HL-60/S4 treated with phorbol 12-myristate 13-acetate at 8.2 ng/mL for 4 days and 3 days (cell line): ENCODE measurements around the gene OPTC.
"Not testable (repeated sequence)": the region's sequence is repeated elsewhere in the genome, so short reads cannot be mapped to it uniquely, and the experiment has no call there.

Experiments used
- in situ Hi-C: fragments of 300-500 bp; cut with MboI; formaldehyde crosslinking; loops from 2 replicates; pipeline ENCODE4 v1.15.0; 2022; ENCODE audit warnings: low sequenced_read_pairs

The OPTC gene

GRCh38 chr1:203511930-203512329, 18.0 kb downstream of the OPTC start:
- in situ Hi-C loops = no loop called here

GRCh38 chr1:203512517-203512847, 18.5 kb downstream of the OPTC start:
- in situ Hi-C loops = no loop called here

GRCh38 chr1:203512848-203513584, 19.1 kb downstream of the OPTC start:
- in situ Hi-C loops = no loop called here

GRCh38 chr1:203513585-203514031, 19.7 kb downstream of the OPTC start:
- in situ Hi-C loops = no loop called here

GRCh38 chr1:203516184-203516583, 22.2 kb downstream of the OPTC start:
- in situ Hi-C loops = no loop called here

- in situ Hi-C loops = no loop called here
Observed at GRCh38 chr1:203516906-203517305, 23.0 kb downstream of the OPTC start.

- in situ Hi-C loops = no loop called here
Observed at GRCh38 chr1:203517426-203518110, 23.6 kb downstream of the OPTC start.

GRCh38 chr1:203518139-203518538, 24.2 kb downstream of the OPTC start:
- in situ Hi-C loops = not testable (repeated sequence)

- in situ Hi-C loops = no loop called here
Observed at GRCh38 chr1:203518541-203518940, 24.6 kb downstream of the OPTC start.

GRCh38 chr1:203519053-203519840, 25.3 kb downstream of the OPTC start:
- in situ Hi-C loops = no loop called here

GRCh38 chr1:203519896-203520295, 25.9 kb downstream of the OPTC start:
- in situ Hi-C loops = no loop called here

- in situ Hi-C loops = no loop called here
Observed at GRCh38 chr1:203520315-203520714, 26.4 kb downstream of the OPTC start.

- in situ Hi-C loops = no loop called here
Observed at GRCh38 chr1:203521074-203521794, 27.3 kb downstream of the OPTC start.

- in situ Hi-C loops = no loop called here
Observed at GRCh38 chr1:203521812-203522211, 27.9 kb downstream of the OPTC start.

- in situ Hi-C loops = no loop called here
Observed at GRCh38 chr1:203522237-203522636, 28.3 kb downstream of the OPTC start.

GRCh38 chr1:203523667-203524066, 29.7 kb downstream of the OPTC start:
- in situ Hi-C loops = no loop called here

GRCh38 chr1:203524152-203524551, 30.2 kb downstream of the OPTC start:
- in situ Hi-C loops = no loop called here

- in situ Hi-C loops = no loop called here
Observed at GRCh38 chr1:203524824-203525223, 30.9 kb downstream of the OPTC start.

- in situ Hi-C loops = no loop called here
Observed at GRCh38 chr1:203525685-203526084, 31.7 kb downstream of the OPTC start.

- in situ Hi-C loops = no loop called here
Observed at GRCh38 chr1:203526130-203526529, 32.2 kb downstream of the OPTC start.

- in situ Hi-C loops = no loop called here
Observed at GRCh38 chr1:203526572-203526971, 32.6 kb downstream of the OPTC start.
